SIG-M5 treated with dmso at 0.1 percent for 504 hours (cell line): ENCODE results near the gene TMEM244.
"Not testable (repeated sequence)": the region's sequence is repeated elsewhere in the genome, so short reads cannot be mapped to it uniquely, and the experiment has no call there.

Experiments used
- DNase-seq: peaks from one replicate; lab custom pipeline; 2025; ENCODE audit not compliant: unreplicated experiment; lab: John Stamatoyannopoulos, UW

Gene TMEM244

DNA sequence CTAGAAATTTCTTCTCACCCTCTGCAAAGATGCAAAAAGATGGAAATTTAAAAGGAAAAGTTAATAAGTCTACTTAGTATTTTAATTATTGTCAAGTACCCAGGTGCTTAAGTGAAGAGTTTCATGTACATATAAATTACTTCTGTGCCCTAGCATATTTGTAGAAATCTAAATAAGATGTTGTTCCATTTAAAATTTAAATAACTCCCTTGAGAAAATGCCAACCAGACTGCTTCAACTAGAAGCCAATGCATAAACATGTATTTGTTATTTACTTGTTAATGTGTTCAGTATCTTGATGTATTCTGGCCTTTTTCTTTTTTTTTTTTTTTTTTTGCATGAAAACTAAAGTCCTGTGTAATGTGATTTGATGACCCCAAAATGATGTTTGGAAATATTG is 6.3 kb upstream of the TMEM244 start:
- no peak for DNase-seq

GRCh38 chr6:129866688-129867087 is 5.6 kb upstream of the TMEM244 start:
- DNase-seq = no peak

- no peak for DNase-seq
Measured at GRCh38 chr6:129866256-129866655, 5.1 kb upstream of the TMEM244 start.

- DNase-seq = no peak
Measured at GRCh38 chr6:129865013-129865412, 3.9 kb upstream of the TMEM244 start.

GRCh38 chr6:129863664-129864063 is 2.5 kb upstream of the TMEM244 start:
- DNase-seq = no peak

- DNase-seq = no peak
Measured at GRCh38 chr6:129859524-129859923, 1.6 kb downstream of the TMEM244 start.

DNA sequence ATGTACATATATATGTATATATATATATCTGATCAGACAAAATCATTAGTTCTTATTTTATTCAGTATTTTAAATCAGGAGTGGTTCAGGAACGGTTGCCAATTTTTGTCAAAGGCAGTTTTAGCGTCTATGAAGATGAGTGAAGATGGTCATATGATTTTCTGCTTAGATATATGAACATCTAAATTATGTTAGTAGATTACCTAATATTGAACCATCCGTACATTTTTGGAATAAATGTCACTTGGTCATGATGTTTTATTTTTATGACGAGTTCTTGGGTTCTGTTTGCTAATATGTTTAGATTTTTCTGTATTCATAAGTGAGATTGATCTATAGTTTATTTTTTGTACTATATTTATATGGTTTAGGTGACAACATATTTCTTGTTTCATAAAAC is 3.3 kb downstream of the TMEM244 start:
- no peak for DNase-seq

DNA sequence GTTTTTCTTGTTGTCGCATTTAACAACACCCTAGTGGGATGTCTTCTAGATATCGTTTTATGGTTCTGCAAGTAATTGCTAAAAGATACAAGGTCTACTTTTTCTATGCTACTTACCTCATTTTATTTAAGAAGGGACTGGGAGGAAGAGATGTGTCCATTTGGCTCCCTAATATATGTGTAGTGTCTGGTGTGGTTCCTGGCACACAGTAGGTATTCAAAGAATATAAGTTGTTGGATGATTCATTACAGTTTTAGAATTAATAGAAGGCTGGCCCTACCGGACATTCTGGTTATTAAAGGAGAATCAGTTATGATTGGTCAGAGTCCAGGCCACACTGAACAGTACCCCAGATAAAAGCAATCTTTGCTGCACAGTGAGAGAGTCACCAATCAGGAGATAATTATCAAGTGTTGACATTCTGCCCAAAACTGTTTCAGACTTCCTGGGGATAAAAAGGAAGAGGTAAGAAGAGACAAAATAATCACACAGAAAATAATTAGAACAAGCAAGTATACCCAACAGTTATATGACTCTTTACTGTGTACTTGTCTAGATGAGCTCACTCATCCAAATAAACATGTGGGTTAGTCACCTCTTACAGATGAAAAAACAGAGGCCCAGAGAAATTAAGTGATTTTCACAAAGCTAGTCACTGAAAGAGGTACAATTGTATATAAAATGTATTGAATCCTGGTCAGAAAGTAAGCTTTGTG is 7.0 kb downstream of the TMEM244 start:
- DNase-seq = no peak

DNA sequence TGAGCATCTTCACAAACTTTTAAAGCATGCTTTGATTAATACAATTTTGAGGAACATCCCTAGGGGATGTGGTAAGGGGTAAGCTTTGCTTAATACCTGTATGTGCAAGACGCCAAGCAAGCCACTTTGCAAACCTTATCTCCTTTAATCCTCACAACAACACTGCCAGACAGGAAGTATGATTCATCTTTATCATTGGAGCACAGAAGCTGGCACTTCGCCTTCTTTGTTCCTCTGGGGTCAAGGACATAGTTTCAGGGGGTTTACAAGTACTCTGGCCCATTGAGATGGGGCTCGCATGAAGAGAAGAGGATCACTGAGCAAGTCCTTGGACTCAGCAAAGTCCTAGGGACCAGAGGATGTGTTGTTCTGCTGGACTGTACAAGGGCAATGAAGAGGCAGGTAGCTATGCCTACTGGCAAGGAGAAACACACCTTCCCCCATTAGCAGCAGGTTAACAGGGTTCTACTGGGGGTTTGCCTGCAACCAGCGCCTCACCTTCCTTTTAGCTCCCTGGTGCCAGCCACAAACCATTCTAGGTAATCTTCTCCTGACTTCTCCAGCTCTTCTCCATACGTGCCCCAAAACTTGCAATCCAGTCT is 8.8 kb downstream of the TMEM244 start:
- DNase-seq = no peak

DNA sequence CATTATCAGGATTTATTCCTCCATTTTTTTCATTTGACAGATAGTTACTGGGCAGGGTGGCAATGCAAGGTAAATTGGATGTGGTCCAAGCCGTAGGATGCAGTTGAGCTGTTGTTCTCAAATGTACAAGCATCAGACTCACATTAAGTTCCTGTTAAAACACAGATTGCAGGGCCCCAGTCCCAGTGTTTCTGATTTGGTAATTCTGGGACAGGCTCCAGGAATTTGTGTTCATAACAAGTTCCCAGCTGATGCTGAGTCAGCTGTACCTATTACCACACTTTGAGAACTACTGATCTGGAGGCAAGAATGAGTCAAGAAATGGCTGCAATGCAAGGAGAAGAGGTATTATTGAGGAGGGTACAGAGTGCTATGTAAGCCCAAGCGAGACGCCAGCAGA is 11.7 kb downstream of the TMEM244 start:
- DNase-seq = no peak

GRCh38 chr6:129846761-129847160 is 14.4 kb downstream of the TMEM244 start:
- DNase-seq = no peak

DNA sequence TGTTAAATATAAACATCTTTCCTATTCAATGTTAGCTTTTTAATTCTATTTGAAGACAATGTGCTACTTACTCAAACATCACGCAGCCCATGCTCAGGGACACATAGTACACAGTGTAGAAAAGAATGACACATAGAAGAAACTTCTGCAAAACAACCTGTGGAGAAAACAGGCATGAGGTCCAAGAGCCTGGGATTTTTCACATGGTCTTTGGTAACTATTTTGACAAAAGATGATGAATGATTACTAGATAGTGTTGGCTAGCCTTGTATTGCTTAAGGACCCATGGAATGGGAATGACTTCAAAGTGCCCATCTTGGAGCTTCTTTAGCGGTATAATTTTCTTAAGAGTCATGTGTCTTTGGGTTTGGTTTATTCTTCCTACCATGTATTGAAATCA is 15.4 kb downstream of the TMEM244 start:
- DNase-seq = no peak

DNA sequence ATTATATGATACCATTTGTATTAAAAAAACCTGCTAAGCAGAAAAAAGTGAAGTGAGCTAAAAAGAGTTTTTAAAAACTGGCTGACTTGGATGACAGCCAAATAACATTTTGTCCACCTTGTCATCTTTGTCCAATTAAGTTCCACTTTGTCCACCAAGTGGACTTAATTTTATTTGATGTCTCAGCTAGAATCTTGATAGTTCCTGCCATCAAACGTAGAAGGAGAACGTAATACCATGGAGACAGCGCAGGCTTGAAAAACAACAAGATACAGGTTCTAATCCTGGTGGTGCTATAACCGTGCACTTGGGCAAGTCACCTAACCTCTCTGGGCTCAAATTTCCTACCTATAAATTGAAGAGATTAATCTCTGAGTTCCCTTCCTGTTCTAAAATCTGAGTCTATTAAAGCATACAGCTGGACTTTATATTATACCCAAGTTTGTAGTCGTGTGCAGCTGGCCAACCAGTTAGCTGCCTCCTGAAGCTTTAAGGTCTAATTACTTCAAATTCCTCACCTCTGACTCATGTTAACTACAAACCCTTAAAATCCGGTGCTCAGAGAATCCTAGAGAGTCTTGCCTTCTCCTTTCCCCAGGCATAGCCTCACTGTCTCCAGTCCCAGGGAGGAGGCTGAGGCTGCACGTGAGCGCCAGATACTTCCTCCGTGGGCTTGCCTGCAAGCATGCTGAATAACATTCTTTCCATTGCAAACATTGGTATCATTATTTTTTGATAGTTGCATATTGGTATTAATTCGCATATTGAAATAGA is 16.8 kb downstream of the TMEM244 start:
- DNase-seq = no peak

DNA sequence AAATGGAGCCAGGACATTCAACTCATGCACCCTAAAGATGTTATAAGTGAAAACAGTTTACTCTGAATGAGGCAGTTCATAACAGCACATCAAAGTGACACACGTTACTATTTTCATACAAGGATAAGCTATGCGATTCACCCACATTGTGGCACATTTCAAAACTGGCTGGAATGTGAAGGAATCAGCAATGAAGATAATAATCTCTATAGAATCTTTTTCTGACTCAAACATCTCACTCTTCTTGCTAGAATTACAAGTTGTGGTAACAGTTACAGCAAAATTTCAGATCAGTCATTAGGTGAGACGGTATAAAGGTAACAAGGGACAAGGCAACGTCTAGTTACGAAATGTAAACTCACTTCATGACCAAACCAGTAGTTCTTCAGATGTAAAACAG is 17.5 kb downstream of the TMEM244 start:
- DNase-seq = no peak

DNA sequence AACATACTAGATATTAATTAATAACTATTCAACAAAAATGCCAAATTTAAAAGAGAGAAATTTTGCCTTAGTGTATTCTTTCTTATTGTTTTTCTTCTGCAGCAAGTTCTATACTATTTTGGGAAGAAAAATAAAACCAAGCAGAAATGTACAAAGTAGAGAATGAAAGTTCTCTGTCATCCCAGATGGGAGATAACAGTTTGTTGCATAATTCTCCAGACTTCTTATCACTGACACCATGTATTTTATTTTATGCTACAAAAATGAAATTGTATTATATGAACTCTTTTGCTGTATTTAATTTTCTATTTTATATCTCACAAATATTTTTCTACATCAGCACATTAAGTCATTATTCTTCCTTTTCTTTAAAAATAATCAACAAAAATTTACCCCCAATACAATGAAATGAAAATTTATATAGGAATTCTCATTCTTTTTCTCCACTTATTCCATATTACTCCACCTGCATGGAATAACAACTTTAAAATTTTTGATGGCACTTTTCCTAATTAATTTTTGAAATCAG is 18.2 kb downstream of the TMEM244 start:
- DNase-seq = no peak

- DNase-seq = no peak
Measured at GRCh38 chr6:129842137-129842536, 19.0 kb downstream of the TMEM244 start.

- not testable (repeated sequence) for DNase-seq
Measured at GRCh38 chr6:129839562-129839961, 21.6 kb downstream of the TMEM244 start.

DNA sequence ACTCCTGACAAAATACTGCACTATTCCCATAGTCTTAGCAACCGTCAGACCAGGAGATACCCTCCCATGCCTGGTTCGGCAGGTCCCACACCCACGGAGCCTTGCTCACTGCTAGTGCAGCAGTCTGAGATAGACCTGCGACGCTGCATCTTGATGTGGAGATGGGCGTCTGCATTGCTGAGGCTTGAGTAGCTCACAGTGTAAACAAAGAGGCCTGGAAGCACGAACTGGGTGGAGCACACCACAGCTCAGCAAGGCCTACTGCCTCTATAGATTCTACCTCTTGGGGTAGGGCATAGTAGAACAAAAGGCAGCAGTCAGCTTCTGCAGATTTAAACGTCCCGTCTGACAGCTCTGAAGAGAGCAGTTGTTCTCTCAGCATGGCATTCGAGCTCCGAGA is 25.4 kb downstream of the TMEM244 start:
- no peak for DNase-seq

DNA sequence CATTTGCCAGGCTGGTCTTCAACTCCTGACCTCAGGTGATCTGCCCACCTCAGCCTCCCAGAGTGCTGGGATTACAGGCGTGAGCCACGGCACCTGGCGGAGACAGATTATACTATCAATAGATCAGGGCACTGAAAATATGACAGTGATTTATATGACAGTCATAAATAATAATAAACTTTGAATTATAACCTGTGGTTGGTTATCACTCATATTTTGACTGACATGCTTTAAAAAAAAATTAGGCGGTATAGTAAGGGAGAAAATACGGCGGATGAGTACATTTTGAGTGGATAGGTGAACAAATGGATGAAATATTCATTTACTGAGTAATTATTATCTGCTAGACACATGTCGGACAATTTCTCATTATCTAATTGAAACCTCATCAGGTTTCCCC is 28.8 kb downstream of the TMEM244 start:
- no peak for DNase-seq

DNA sequence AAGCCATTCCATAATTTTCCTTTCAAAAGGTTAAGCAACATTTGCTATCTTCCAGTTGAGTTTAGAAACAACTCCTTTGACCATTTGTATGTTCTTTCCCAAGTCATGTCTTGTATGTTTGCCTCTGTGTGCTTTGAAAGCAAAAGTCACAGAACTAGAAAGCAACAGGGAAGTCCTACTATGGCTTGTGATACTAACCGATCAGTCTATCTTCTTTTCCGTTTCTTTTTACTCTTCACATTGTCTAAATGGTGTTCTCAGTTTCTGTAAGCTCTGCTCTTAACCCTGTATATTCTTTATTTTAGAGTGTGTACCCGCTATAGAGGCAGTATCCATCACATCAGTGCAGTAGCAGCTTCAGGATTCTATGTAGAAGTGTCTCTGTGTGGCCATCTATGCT is 32.9 kb downstream of the TMEM244 start:
- no peak for DNase-seq

GRCh38 chr6:129818251-129818650 is 42.9 kb downstream of the TMEM244 start:
- no peak for DNase-seq

DNA sequence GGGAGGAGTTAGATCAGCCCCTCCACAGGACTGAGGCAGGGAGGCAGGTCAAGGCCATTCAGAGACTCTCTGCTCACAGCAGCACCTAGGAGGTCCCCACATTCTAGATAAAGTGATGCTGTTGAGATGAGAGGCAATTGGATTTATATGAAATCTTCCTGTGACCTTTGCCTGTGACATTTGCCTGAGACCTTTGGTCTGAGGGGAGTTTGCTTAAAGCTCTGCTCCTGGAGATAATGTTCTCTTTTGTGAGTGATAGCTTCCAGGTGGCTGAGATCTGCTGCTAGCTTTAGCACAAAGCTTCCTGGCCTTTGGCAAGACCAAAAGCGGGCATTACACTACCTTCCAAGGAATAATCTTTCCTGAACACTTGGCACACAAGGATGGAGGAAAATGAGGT is 43.3 kb downstream of the TMEM244 start:
- no peak for DNase-seq
